BJ (cell line): ENCODE results near the gene DNHD1. TPM values are rescaled to one million over a fixed set of nuclear protein-coding genes. Genes with fewer than 3 reads are reported as not detected.
A peak's percentile ranks its signal among the peaks of the same experiment; 100 is the strongest.

ENCODE experiments used
- CTCF ChIA-PET: fragments of 350-600 bp; formaldehyde crosslinking; extraction: SDS; loops from one replicate; lab custom pipeline; 2021; ENCODE audit warnings: antibody characterized with exemption, inconsistent platforms; lab: Yijun Ruan, JAX
- POLR2A ChIA-PET: fragments of 300-600 bp; sonication (Branson Sonifier 250); formaldehyde crosslinking; extraction: SDS; loops from one replicate; lab custom pipeline; 2021; ENCODE audit warnings: antibody characterized with exemption; lab: Charles Lee
- DNase-seq: peaks from one replicate; pipeline ENCODE4 v3.0.0-alpha.2; 2011; ENCODE audit warnings: low read depth
- H3K27me3 ChIP-seq: 2 replicates; pipeline ENCODE4 v1.6.0; 2011; ENCODE audit warnings: low read length; ENCODE audit not compliant: control insufficient read depth, insufficient read depth
- H3K36me3 ChIP-seq: 2 replicates; pipeline ENCODE4 v1.5.1; 2011; ENCODE audit warnings: low read length; ENCODE audit not compliant: control insufficient read depth, insufficient read depth
- H3K4me3 ChIP-seq: 2 replicates; pipeline ENCODE4 v1.5.1; 2011; ENCODE audit warnings: low read depth, mild to moderate bottlenecking, control low read depth, low read length
- CTCF ChIP-seq: IDR thresholded peaks from 2 replicates; pipeline ENCODE4 v1.5.1; 2011; ENCODE audit warnings: low read depth, mild to moderate bottlenecking, control low read depth, inconsistent platforms, low read length, moderate library complexity; ENCODE audit not compliant: insufficient read depth
- polyA plus RNA-seq: library from polyadenylated mRNA; depleted of rRNA; stranded (reverse); fragments of >200 nt; gene quantifications from 2 replicates; pipeline ENCODE4 v1.2.3, GENCODE V29; 2011; rRNA removed

DNHD1 gene
- polyA plus RNA-seq, 1 experiment, result 3.1 TPM

- H3K27me3 ChIP-seq, result no peaks in the 10 kb centered on the region
- TF ChIP-seq CTCF, result no peak
- ChIA-PET POLR2A (interaction anchor here (0.5 to 1.3 kb wide), 3 partner anchors 11 to 28 kb away, joined by 3 to 4 read pairs (median 4); no protein-coding TSS in a partner anchor), CTCF (interaction anchor here (0.6 to 2.2 kb wide), 18 partner anchors 12 to 240 kb away, joined by 3 to 14 read pairs (median 4); partner anchors contain the start of genes MRPL17 and TRIM3)
- H3K4me3 ChIP-seq, result peak within 1 kb of the TSS; percentile 77
- H3K36me3 ChIP-seq, result peaks cover 12% of the 10 kb centered on the region
- peak; percentile 77 for DNase-seq
These were observed 122.1 kb downstream of the DNHD1 start, which contains the start of gene TPP1 for GRCh38 chr11:6619004-6619745. Gene TPP1 (minus strand): TSS chr11:6619422. CDS start chr11:6619400, 22 bp downstream.

GRCh38 chr11:6620636-6621035, 123.6 kb downstream of the DNHD1 start:
- no peak for DNase-seq
- ChIA-PET CTCF (interaction anchor here (1.0 to 2.2 kb wide), 3 partner anchors 11 to 62 kb away, joined by 3 to 8 read pairs (median 3); partner anchors contain the start of gene MRPL17), POLR2A (no interaction called here)
- no peak for TF ChIP-seq CTCF
- peaks cover 6% of the 10 kb centered on the region for H3K36me3 ChIP-seq
- H3K4me3 ChIP-seq, result no peak overlapping the region
- H3K27me3 ChIP-seq, result no peaks in the 10 kb centered on the region

Other genes with a start within 250 kb of the DNHD1 start
- not detected in 2 replicates for gene CCKBR, start 237.4 kb upstream of the DNHD1 start, polyA plus RNA-seq
- 81.8 and 134 TPM in 2 replicates for gene CAVIN3, start 176.8 kb upstream of the DNHD1 start, polyA plus RNA-seq
- 76.1 and 118 TPM in 2 replicates for gene SMPD1, start 106.8 kb upstream of the DNHD1 start, polyA plus RNA-seq
- 39.5 and 62.5 TPM in 2 replicates for gene APBB1, start 78.2 kb upstream of the DNHD1 start, polyA plus RNA-seq
- 0.82 and 0.87 TPM in 2 replicates for gene HPX, start 56.3 kb upstream of the DNHD1 start, polyA plus RNA-seq
- gene TRIM3, start 23.3 kb upstream of the DNHD1 start, polyA plus RNA-seq, result 8.2 and 10.4 TPM in 2 replicates
- 86.5 and 103 TPM in 2 replicates for gene ARFIP2, start 15.9 kb upstream of the DNHD1 start, polyA plus RNA-seq
- gene TIMM10B, start 15.8 kb upstream of the DNHD1 start, polyA plus RNA-seq, result 29.4 and 32.5 TPM in 2 replicates
- 9.9 and 14.4 TPM in 2 replicates for gene RRP8, start 106.3 kb downstream of the DNHD1 start, polyA plus RNA-seq
- 449 and 654 TPM in 2 replicates for gene ILK, start 106.5 kb downstream of the DNHD1 start, polyA plus RNA-seq
- gene TAF10, start 114.9 kb downstream of the DNHD1 start, polyA plus RNA-seq, result 158 and 205 TPM in 2 replicates
- 69.7 and 77.6 TPM in 2 replicates for gene TPP1, start 122.1 kb downstream of the DNHD1 start, polyA plus RNA-seq
- 2.5 and 7.3 TPM in 2 replicates for gene DCHS1, start 158.5 kb downstream of the DNHD1 start, polyA plus RNA-seq
- gene MRPL17, start 186.1 kb downstream of the DNHD1 start, polyA plus RNA-seq, result 68.9 and 82.3 TPM in 2 replicates